ENCODE data around the gene IGLL5.

The IGLL5 gene

GRCh38 chr22:22858559-22858937 is 29.1 kb upstream of the IGLL5 start:
- H3K4me1 ChIP-seq (ENCODE audit: control insufficient read depth in 1 of 2, insufficient read depth in 2 of 2, low read length in 2 of 2) = no peaks in the 10 kb centered on the region
- no peak overlapping the region for H3K27ac ChIP-seq (ENCODE audit: low read depth, low read length)
- H3K9ac ChIP-seq (ENCODE audit: low read depth in 1 of 2, low read length in 2 of 2) = no peak overlapping the region
- H3K9me3 ChIP-seq (ENCODE audit: control insufficient read depth in 1 of 2, low read length in 2 of 2) = no peaks in the 10 kb centered on the region
- H3K27me3 ChIP-seq (ENCODE audit: control insufficient read depth in 1 of 2, insufficient read depth in 2 of 2, low read length in 2 of 2) = no peaks in the 10 kb centered on the region
- no peak overlapping the region for H3K4me3 ChIP-seq (ENCODE audit: low read depth in 1 of 2, low read length in 2 of 2)
- H3K36me3 ChIP-seq (ENCODE audit: control insufficient read depth in 1 of 2, insufficient read depth in 2 of 2, low read length in 2 of 2) = no peaks in the 10 kb centered on the region

DNA sequence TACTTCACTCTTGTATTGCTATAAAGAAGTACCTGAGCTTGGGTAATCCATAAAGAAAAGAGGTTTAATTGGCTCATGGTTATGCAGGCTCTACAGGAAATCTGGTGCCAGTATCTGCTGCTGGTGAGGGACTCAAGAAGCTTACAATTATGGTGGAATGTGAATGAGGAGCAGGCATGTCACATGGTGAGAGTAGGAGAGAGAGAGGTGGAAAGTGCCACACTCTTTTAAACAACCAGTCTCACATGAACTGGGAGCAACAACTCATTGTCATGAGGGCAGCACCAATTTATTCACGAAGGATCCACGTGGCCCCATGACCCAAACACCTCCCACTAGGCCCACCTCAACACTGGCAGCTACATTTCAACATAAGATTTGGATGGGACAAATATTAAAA is 24.6 kb upstream of the IGLL5 start:
- H3K27me3 ChIP-seq (ENCODE audit: control insufficient read depth in 1 of 2, insufficient read depth in 2 of 2, low read length in 2 of 2) = no peaks in the 10 kb centered on the region
- H3K4me1 ChIP-seq (ENCODE audit: control insufficient read depth in 1 of 2, insufficient read depth in 2 of 2, low read length in 2 of 2) = peaks cover 0 to 16% of the 10 kb centered on the region in 2 donors
- H3K36me3 ChIP-seq (ENCODE audit: control insufficient read depth in 1 of 2, insufficient read depth in 2 of 2, low read length in 2 of 2) = no peaks in the 10 kb centered on the region
- H3K27ac ChIP-seq (ENCODE audit: low read depth, low read length) = no peak overlapping the region
- H3K4me3 ChIP-seq (ENCODE audit: low read depth in 1 of 2, low read length in 2 of 2) = no peak overlapping the region
- H3K9me3 ChIP-seq (ENCODE audit: control insufficient read depth in 1 of 2, low read length in 2 of 2) = no peaks in the 10 kb centered on the region
- no peak overlapping the region for H3K9ac ChIP-seq (ENCODE audit: low read depth in 1 of 2, low read length in 2 of 2)

GRCh38 chr22:22865311-22866072 is 22.1 kb upstream of the IGLL5 start:
- Histone ChIP-seq H3K27ac (ENCODE audit: low read depth, low read length) (no peak overlapping the region), H3K36me3 (ENCODE audit: control insufficient read depth in 1 of 2, insufficient read depth in 2 of 2, low read length in 2 of 2) (no peaks in the 10 kb centered on the region), H3K9ac (ENCODE audit: low read depth in 1 of 2, low read length in 2 of 2) (no peak overlapping the region), H3K9me3 (ENCODE audit: control insufficient read depth in 1 of 2, low read length in 2 of 2) (no peaks in the 10 kb centered on the region), H3K27me3 (ENCODE audit: control insufficient read depth in 1 of 2, insufficient read depth in 2 of 2, low read length in 2 of 2) (no peaks in the 10 kb centered on the region), H3K4me3 (ENCODE audit: low read depth in 1 of 2, low read length in 2 of 2) (no peak overlapping the region), H3K4me1 (ENCODE audit: control insufficient read depth in 1 of 2, insufficient read depth in 2 of 2, low read length in 2 of 2) (peaks cover 0 to 16% of the 10 kb centered on the region in 2 donors)

- Histone ChIP-seq H3K9ac (ENCODE audit: low read depth in 1 of 2, low read length in 2 of 2) (no peak overlapping the region), H3K36me3 (ENCODE audit: control insufficient read depth in 1 of 2, insufficient read depth in 2 of 2, low read length in 2 of 2) (no peaks in the 10 kb centered on the region), H3K9me3 (ENCODE audit: control insufficient read depth in 1 of 2, low read length in 2 of 2) (no peaks in the 10 kb centered on the region), H3K27ac (ENCODE audit: low read depth, low read length) (no peak overlapping the region), H3K4me3 (ENCODE audit: low read depth in 1 of 2, low read length in 2 of 2) (no peak overlapping the region), H3K27me3 (ENCODE audit: control insufficient read depth in 1 of 2, insufficient read depth in 2 of 2, low read length in 2 of 2) (no peaks in the 10 kb centered on the region), H3K4me1 (ENCODE audit: control insufficient read depth in 1 of 2, insufficient read depth in 2 of 2, low read length in 2 of 2) (peaks cover 0 to 16% of the 10 kb centered on the region in 2 donors)
These were observed 21.1 kb upstream of the IGLL5 start for GRCh38 chr22:22866381-22867111.

DNA sequence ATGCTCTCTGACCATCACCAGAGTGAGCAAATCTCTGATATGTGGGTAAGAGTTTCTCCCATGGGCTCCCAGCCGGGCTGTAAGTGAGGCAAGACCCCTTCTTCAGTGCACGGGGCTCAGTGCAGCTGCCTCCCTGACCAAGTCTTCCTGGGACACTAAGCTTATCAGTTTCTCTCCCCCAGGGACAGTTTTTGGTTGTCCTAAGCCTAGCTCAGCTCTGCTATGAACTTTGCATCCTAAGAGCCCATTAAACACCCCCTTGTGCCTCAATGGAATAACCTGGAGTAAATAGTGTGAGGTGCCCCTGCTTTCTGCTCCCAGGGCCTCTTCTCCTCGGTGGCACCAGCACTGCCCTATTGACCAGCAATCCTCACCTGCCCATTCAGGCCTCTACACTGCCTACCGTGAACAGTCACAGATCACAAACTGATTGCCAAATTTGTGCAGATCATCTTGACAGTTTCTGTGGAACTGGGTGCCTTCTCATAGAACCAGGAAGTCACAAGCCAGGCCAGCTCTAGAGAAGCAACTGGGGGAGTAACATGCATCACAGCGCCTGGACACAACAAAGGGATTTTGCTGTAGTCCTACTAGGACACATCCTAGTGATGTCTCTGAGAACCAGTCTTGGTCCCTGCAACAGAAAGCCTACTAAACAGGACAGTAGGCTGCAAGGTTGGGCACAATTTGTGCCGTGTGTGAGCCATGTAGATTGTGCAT is 19.5 kb upstream of the IGLL5 start:
- no peak overlapping the region for H3K9ac ChIP-seq (ENCODE audit: low read depth in 1 of 2, low read length in 2 of 2)
- no peaks in the 10 kb centered on the region for H3K36me3 ChIP-seq (ENCODE audit: control insufficient read depth in 1 of 2, insufficient read depth in 2 of 2, low read length in 2 of 2)
- H3K4me1 ChIP-seq (ENCODE audit: control insufficient read depth in 1 of 2, insufficient read depth in 2 of 2, low read length in 2 of 2) = peaks cover 0 to 16% of the 10 kb centered on the region in 2 donors
- H3K4me3 ChIP-seq (ENCODE audit: low read depth in 1 of 2, low read length in 2 of 2) = no peak overlapping the region
- no peaks in the 10 kb centered on the region for H3K27me3 ChIP-seq (ENCODE audit: control insufficient read depth in 1 of 2, insufficient read depth in 2 of 2, low read length in 2 of 2)
- no peaks in the 10 kb centered on the region for H3K9me3 ChIP-seq (ENCODE audit: control insufficient read depth in 1 of 2, low read length in 2 of 2)
- H3K27ac ChIP-seq (ENCODE audit: low read depth, low read length) = no peak overlapping the region

- Histone ChIP-seq H3K9me3 (ENCODE audit: control insufficient read depth in 1 of 2, low read length in 2 of 2) (no peaks in the 10 kb centered on the region), H3K27me3 (ENCODE audit: control insufficient read depth in 1 of 2, insufficient read depth in 2 of 2, low read length in 2 of 2) (no peaks in the 10 kb centered on the region), H3K9ac (ENCODE audit: low read depth in 1 of 2, low read length in 2 of 2) (no peak overlapping the region), H3K27ac (ENCODE audit: low read depth, low read length) (no peak overlapping the region), H3K4me1 (ENCODE audit: control insufficient read depth in 1 of 2, insufficient read depth in 2 of 2, low read length in 2 of 2) (peaks cover 0 to 8% of the 10 kb centered on the region in 2 donors), H3K4me3 (ENCODE audit: low read depth in 1 of 2, low read length in 2 of 2) (no peak overlapping the region), H3K36me3 (ENCODE audit: control insufficient read depth in 1 of 2, insufficient read depth in 2 of 2, low read length in 2 of 2) (no peaks in the 10 kb centered on the region)
These were observed 16.8 kb upstream of the IGLL5 start for GRCh38 chr22:22870577-22871404.

GRCh38 chr22:22871536-22872278 is 15.9 kb upstream of the IGLL5 start:
- no peaks in the 10 kb centered on the region for H3K4me1 ChIP-seq (ENCODE audit: control insufficient read depth in 1 of 2, insufficient read depth in 2 of 2, low read length in 2 of 2)
- H3K27me3 ChIP-seq (ENCODE audit: control insufficient read depth in 1 of 2, insufficient read depth in 2 of 2, low read length in 2 of 2) = no peaks in the 10 kb centered on the region

DNA sequence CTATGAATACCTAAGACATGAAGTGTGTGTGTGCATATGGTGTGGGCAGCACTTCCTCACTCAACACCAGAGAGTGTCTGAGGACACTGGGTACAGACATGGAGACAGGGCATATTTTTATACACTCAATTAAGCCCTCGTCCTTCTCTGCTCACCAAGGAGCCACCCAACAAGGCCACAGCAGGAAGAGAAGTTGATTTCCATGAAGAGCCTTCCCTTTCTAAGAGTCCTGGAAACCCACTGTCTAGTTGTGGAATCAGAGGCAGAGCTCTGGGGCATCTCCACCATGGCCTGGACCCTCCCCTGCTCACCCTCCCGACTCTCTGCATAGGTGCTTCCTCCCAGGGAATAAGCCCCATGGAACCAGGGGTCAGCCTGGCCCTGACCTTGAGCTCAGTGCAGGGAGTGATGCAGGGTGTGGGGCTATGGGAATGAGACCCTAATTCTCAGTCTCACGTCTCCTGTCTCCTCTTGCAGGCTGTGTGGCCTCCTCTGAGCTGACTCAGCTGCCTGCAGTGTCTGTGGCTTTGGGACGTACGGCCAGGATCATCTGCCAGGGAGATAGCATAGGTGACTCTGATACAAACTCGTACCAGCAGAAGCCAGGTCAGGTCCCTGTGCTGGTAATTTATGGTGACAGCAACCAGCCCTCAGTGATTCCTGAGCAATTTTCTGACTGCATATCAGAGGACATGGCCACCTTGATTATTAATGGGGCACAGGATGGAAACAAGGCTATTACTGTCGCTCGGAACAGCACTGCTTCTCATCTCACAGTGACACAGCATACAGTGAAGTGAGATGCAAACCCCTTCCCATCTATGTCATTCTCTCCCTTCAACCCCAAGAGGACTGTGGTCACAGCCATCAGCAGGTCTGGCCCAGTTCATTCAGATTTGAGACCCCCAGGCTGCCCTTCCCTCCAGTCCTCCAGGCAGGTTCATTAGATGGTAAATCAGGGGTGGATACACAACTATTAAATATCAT is 14.6 kb upstream of the IGLL5 start:
- no peak overlapping the region for H3K4me3 ChIP-seq (ENCODE audit: low read depth in 1 of 2, low read length in 2 of 2)
- no peaks in the 10 kb centered on the region for H3K27me3 ChIP-seq (ENCODE audit: control insufficient read depth in 1 of 2, insufficient read depth in 2 of 2, low read length in 2 of 2)
- H3K27ac ChIP-seq (ENCODE audit: low read depth, low read length) = no peak overlapping the region
- H3K4me1 ChIP-seq (ENCODE audit: control insufficient read depth in 1 of 2, insufficient read depth in 2 of 2, low read length in 2 of 2) = no peaks in the 10 kb centered on the region
- no peaks in the 10 kb centered on the region for H3K9me3 ChIP-seq (ENCODE audit: control insufficient read depth in 1 of 2, low read length in 2 of 2)
- no peaks in the 10 kb centered on the region for H3K36me3 ChIP-seq (ENCODE audit: control insufficient read depth in 1 of 2, insufficient read depth in 2 of 2, low read length in 2 of 2)
- H3K9ac ChIP-seq (ENCODE audit: low read depth in 1 of 2, low read length in 2 of 2) = no peak overlapping the region

More at GRCh38 chr22:22871536-22872278, 15.9 kb upstream of the IGLL5 start:
- Histone ChIP-seq H3K27ac (ENCODE audit: low read depth, low read length) (no peak overlapping the region), H3K9ac (ENCODE audit: low read depth in 1 of 2, low read length in 2 of 2) (no peak overlapping the region), H3K4me3 (ENCODE audit: low read depth in 1 of 2, low read length in 2 of 2) (no peak overlapping the region), H3K36me3 (ENCODE audit: control insufficient read depth in 1 of 2, insufficient read depth in 2 of 2, low read length in 2 of 2) (no peaks in the 10 kb centered on the region), H3K9me3 (ENCODE audit: control insufficient read depth in 1 of 2, low read length in 2 of 2) (no peaks in the 10 kb centered on the region)

Data from duodenal mucosa (tissue), 2 donors.